HS-27A (cell line): ENCODE measurements around the gene THRA.

Source experiments
- DNase-seq: peaks from one replicate; pipeline ENCODE4 v3.0.0-alpha.2; 2012; ENCODE audit warnings: low read depth, missing footprints

THRA gene, protein sequence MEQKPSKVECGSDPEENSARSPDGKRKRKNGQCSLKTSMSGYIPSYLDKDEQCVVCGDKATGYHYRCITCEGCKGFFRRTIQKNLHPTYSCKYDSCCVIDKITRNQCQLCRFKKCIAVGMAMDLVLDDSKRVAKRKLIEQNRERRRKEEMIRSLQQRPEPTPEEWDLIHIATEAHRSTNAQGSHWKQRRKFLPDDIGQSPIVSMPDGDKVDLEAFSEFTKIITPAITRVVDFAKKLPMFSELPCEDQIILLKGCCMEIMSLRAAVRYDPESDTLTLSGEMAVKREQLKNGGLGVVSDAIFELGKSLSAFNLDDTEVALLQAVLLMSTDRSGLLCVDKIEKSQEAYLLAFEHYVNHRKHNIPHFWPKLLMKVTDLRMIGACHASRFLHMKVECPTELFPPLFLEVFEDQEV

DNA sequence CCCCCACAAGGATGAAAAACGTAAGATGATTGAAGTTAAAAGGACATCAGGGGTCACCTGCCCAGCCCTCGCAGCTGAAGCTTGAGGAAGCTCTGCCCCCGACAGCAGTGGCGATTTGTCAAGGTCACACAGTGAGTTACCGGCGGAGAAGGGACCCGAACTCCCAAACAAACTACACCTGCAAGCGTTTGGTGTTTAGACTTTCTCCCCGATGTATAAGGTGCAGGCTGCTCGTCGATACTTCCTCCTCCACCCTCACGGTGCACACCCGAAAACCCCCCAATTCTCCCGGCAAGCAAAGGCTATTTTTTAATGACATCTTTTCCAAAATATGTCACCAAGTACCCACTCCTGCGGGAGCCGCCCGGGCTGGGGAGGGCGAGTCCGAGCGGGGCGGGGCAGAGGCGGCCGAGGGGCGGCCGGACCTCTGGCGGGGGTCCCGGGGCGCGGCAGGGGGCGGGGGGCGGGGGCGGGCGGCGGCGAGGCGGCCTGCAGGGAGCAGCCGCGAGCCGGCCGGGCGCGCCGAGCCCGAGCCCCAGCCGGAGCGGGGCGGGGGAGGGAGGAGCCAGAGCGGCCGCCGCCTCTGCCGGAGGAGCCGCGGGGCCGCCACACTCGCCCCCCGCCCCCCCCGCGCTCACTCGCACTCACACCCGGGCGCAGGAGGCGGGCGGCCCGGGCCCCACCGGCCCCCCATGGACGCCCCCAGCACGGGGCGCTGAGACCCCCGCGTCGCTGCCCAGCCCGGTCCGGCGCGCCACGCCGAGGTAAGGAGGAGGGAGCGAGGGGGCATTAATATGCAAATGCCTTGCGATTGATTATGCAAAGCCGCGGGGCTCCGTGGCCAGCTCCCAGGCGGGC, at the start of gene THRA:
TSS of gene THRA (plus strand) at position 637 of the 858 bp plus-strand sequence. CDS start 11,524 bp downstream, outside the sequence.
- DNase-seq, result no peak

DNA sequence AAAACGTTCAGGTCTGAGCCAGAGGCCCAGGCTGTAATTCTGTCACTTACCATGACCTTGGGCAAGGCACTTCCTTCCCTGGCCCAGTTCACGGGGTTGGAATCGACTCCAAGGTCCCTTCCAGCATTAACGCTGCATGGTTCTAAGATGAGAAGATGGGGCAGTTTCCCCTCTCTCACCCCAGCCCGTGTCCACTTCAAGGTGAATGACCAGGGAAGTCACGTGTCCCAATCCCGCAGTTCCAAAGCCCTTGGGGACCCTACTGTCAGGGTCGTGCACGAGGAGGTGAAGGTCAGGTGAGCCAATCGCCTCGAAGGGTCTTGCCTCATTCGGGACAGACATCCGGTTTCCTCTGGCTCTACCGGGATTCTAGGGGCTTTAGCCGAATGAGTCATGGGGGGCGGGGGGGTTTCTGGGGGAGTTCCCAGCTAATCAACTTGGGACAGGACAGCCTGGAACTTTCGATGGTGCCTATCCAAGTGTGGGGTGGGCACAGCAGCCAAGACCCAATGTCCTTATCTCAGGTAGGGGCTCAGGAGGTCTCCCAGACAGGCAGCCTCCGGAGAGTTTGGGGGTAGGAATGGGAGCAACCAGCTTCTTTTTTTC, 48.3 kb upstream of the THRA start:
- no peak for DNase-seq

DNA sequence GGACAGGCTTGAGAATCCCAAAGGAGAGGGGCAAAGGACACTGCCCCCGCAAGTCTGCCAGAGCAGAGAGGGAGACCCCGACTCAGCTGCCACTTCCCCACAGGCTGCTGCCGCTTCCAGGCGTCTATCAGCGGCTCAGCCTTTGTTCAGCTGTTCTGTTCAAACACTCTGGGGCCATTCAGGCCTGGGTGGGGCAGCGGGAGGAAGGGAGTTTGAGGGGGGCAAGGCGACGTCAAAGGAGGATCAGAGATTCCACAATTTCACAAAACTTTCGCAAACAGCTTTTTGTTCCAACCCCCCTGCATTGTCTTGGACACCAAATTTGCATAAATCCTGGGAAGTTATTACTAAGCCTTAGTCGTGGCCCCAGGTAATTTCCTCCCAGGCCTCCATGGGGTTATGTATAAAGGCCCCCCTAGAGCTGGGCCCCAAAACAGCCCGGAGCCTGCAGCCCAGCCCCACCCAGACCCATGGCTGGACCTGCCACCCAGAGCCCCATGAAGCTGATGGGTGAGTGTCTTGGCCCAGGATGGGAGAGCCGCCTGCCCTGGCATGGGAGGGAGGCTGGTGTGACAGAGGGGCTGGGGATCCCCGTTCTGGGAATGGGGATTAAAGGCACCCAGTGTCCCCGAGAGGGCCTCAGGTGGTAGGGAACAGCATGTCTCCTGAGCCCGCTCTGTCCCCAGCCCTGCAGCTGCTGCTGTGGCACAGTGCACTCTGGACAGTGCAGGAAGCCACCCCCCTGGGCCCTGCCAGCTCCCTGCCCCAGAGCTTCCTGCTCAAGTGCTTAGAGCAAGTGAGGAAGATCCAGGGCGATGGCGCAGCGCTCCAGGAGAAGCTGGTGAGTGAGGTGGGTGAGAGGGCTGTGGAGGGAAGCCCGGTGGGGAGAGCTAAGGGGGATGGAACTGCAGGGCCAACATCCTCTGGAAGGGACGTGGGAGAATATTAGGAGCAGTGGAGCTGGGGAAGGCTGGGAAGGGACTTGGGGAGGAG, 47.5 kb upstream of the THRA start, which contains the start of gene CSF3:
TSS of gene CSF3 (plus strand) at position 436 of the 993 bp plus-strand sequence. CDS start at position 471, 35 bp downstream.
- DNase-seq, result no peak

DNA sequence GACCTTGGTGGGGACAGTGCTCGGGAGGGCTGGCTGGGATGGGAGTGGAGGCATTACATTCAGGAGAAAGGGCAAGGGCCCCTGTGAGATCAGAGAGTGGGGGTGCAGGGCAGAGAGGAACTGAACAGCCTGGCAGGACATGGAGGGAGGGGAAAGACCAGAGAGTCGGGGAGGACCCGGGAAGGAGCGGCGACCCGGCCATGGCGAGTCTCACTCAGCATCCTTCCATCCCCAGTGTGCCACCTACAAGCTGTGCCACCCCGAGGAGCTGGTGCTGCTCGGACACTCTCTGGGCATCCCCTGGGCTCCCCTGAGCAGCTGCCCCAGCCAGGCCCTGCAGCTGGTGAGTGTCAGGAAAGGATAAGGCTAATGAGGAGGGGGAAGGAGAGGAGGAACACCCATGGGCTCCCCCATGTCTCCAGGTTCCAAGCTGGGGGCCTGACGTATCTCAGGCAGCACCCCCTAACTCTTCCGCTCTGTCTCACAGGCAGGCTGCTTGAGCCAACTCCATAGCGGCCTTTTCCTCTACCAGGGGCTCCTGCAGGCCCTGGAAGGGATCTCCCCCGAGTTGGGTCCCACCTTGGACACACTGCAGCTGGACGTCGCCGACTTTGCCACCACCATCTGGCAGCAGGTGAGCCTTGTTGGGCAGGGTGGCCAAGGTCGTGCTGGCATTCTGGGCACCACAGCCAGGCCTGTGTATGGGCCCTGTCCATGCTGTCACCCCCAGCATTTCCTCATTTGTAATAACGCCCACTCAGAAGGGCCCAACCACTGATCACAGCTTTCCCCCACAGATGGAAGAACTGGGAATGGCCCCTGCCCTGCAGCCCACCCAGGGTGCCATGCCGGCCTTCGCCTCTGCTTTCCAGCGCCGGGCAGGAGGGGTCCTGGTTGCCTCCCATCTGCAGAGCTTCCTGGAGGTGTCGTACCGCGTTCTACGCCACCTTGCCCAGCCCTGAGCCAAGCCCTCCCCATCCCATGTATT, 46.5 kb upstream of the THRA start:
- no peak for DNase-seq

DNA sequence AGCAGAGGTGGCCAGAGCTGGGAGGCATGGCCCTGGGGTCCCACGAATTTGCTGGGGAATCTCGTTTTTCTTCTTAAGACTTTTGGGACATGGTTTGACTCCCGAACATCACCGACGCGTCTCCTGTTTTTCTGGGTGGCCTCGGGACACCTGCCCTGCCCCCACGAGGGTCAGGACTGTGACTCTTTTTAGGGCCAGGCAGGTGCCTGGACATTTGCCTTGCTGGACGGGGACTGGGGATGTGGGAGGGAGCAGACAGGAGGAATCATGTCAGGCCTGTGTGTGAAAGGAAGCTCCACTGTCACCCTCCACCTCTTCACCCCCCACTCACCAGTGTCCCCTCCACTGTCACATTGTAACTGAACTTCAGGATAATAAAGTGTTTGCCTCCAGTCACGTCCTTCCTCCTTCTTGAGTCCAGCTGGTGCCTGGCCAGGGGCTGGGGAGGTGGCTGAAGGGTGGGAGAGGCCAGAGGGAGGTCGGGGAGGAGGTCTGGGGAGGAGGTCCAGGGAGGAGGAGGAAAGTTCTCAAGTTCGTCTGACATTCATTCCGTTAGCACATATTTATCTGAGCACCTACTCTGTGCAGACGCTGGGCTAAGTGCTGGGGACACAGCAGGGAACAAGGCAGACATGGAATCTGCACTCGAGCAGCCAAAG, 45.2 kb upstream of the THRA start:
- no peak for DNase-seq

DNA sequence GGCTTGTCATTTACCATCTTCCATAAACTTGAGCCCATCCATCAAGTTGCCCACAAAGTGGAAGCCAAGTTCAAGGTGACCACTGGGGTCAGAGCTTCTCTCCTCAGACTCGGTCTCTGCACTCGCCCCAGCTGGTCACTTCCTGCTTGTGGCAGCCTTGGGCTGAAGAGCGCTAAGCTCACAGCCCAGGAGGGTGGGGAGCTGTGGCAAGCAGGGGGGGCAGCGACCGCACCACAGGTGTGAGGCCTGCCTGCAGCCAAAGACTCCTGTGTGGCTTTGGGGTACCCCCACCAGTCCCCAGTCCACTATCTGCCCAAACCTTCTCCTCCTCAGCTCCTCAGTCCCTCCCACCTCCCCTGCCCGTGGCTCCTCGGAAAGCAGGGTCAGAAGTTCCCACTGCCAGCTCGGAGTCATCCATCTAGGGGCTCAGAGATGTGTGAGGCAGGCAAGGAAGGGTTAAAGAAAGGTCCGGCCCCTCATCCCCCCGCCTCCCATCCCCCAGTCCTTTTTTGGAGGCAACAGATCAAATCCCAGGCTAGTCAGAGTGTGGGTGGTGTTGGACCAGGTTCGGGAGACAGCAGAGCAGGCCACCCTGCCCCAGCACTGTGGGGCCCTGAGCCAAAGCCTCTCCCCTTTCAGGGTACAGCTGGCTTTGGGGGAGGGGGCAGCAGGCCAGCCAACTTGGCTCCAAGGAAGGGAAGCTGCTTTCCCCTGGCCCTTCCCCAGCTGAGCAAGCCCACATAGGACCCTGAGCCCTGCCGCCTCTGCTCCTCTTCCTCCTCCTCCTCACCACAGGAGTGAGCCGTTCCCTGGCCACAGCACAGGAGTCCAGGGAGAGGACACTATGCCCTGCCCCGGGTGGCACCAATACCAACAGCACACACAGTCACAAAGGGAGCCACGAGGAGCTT, 44.3 kb upstream of the THRA start:
- DNase-seq, result no peak

DNA sequence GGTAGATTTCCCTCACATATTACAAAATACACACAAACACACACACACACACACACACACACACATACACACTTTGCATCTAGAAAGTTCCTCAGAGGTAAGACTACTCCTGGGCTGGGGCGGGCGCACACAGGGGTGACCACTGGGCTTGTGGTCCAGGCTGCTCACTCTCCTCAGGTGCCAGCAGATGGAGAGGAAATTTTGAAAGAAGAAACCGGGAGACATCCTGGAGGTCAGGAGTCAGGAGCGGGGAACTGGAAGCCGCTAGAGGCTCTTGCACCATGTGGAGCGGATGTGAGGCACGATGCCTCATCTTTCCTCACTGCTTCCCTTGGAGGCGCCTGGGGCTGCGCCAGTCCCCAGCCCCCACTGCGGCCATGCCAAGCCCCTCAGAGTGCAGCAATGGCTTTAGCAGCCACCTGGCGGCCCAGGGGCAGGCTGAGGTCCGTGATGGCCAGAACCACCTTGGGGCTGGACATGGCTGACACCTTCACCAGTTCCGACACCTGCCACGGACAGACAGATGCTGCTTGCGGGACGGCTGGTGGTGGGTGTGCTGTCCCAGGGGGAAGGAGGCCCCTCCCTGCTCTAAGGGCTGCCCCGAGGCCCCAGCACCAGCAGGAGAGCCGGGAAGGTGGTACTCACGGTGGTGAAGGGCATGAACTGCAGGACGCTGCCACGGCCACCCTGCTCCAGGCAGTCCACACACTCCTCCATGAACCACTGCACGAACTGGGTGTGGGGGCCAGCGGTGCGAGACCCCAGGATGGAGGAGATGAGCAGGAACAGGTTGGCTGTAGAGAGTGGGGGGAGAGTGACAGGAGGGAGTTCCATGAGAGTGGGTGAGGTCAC, 43.4 kb upstream of the THRA start:
- no peak for DNase-seq

DNA sequence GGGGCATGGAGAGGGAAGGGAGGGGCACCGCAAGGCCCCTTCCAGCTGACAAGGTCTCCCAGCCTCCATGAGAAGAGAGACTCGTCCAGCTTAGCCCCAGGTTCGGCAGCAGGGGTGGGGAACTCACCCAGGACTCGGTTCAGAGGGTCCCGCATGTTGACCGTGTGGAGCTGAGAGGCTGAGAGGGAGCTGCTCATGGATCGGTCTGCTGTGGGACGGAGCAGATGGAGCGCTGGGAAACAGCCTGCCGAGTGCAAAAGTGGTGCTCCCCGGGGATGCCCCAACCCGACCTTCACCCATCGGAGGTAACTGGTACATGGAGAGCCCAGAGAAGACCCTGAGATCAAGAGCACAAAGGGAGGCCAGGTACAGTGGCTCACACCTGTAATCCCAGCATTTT, 42.6 kb upstream of the THRA start:
- no peak for DNase-seq

DNA sequence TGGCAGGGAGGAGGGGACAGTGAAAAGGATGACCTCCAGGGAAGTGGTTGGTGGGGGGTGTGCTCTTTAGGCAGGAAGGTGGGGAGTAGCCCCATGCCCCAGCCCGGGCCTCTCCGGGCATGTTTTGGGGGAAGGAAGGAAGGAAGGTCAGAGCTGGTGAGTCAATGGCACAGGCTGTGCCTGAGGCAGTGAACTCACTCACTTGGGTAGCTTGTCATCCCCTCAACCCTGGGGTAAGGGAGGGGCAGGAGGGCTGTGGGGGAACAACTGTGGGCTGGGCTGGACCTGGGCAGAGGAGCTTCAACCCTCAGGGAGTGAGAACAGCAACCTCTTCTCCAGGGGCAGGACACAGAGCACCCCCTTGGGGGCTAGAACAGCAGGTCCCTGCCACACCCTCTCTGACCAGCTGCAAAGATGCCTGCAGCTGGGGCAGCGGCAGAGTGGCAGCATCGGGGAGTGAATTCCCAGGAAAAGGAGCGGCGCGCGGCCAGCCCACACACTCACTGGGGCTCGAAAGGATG, 41.3 kb upstream of the THRA start:
- DNase-seq, result peak; percentile 9

DNA sequence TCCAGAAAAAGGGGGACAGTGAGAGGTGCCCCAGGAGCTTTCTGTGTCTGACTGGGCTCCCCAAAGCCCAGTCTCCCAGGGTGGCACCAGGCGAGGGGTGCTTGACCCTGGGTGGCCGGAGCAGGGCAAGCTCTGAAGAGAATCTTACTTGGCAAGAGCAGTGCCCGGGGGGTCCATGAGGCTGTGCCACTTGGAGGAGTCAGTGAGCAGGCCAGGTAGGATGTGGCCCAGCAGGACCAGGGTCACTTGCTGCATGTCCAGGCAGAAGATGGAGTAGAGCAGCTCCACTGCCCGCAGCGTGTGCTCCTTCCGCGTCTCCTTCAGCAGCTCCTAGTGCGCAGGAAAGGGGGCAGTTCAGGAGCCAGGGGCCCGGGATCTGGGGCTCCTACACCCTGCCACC, 40.3 kb upstream of the THRA start:
- no peak for DNase-seq

DNA sequence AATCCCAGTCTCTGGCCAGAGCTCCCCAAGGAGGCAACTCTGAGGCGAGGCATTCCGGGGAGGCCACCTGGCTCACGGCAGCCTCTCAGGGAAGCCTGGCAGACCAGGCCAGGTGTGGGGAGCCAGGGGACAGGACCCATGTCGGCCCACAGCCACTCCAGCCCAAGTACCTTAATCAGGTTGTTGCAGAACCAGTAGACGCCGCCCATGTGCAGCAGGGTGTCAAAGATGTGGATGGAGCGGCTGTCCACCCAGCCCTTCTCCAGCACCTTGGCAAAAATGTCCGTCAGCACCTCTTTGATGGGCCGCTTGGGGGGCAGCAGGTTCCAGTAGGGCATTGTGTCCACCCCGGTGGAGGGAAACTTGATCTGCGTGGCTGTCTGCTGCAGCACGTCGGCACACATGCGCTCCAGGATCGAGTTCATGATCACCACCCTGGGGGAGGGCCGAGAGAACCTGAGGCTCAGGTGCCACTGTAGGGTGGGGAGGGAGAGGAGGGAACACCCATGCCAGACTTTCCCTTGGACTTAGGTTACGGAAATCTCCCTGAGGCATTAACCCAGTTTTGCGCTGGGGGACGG, 39.7 kb upstream of the THRA start:
- no peak for DNase-seq

DNA sequence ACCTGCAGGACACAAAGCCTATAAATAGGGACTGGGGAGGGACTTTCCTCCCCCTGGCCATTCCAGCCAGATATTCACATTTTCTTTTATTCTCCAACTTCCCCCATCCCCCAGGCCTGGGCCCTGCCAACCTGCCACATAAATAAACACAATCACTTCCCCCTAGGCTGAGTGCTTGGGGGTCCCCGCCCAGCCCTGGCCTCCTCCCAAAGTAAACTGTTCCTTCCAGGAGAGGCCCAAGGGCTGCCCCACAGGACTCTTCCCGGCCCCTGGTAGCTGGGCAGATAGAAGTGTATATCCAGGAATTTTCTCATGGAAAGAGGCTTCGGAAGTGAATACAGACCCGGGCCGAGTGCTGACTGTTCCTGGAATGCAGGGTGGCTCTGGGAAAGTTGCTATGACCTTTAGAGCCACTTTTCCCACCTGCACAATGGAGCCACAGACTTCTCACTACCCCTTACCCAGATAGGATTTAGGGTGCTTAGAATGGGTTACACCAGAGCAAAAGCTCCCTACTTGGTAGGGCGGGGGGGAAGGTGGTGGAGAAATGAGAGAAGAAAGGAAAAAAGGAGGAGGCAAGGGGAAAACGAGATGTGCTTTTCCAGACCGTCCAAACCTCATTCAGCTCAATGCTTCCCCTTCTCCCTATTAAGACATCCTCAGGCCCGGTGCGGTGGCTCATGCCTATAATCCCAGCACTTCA, 39.0 kb upstream of the THRA start:
- DNase-seq, result no peak

DNA sequence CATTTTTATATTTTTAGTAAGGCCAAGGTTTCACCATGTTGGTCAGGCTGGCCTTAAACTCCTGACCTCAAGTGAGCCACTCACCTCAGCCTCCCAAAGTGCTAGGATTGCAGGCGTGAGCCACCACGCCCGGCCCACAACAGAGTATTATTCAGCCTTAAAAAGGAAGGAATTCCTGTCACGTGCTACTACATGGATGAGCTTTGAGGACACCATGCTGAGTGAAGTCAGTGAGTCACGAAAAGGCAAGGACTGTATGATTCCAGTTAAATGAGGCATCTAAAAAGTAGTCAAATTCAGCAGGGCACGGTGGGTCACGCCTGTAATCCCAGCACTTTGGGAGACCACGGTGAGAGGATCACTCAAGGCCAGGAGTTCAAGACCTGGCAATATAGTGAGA, 37.9 kb upstream of the THRA start:
- DNase-seq, result no peak

DNA sequence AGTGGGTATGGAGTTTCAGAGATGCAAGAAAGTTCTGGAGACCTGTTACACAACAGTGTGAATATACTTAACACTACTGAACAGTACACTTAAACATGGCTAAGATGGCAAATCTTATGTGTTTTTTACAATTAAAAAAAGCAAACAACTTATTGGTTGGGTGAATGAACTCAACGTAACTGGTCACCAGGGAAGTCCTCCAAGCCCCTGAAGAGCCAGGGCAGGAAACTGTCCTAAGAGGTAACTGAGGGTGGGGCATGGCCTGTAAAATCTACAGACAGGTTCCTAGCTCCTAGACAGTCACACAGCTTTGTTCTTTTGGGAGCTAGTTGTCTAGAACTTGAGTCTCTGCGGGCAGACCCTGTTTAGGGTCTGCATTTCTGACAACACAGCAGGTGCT, 37.2 kb upstream of the THRA start:
- no peak for DNase-seq

DNA sequence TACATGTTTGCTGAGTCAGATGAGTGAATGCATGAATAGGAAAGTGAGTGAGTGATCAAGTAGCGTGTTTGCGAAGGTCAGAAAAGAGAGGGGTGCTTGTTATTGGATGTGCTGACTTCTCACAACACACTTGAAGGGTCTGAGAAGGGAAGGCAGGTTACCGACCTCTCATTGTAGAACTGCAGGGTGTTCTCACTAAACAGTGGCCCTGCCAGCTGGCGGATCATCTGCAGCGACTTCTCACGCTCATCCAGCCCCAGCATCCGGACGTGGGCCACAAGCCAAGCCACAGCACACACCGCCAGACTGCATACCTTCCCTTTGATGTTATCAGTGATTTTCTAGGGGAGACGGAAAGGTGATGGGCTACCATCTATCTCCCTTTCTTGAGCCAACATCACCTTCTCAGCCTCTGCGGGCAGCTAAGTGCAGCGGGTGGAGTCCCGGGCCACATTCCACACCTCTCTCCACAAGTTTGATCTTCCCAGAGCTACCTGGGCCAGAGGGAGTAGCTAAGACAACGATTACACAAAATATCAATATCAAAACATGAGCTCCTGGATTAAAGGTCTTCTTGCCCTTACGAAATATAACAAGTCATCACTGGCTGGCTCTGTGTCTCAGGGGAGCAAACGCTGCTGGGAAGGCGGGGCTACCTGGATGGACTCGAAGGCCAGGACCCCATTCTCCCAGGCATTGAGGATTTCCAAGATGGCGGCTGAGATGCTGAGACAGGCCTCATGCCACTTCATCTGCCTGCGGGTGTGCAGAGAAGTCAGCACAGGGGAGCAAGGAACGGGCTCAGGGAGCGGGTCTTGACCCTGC, 36.6 kb upstream of the THRA start:
- no peak for DNase-seq
